Natural killer cell (primary cell): ENCODE measurements around the gene GUSB. TPM values are rescaled to one million over a fixed set of nuclear protein-coding genes. Genes with fewer than 3 reads are reported as not detected.

ENCODE experiments used
- ATAC-seq, 3 donors: fragments of 150-1000 bp in 2 of 3; fragments of 200-7000 bp in 1 of 3; cut with Tn5 transposase; 1 replicate in 1 of 3; 2 replicates in 2 of 3; pipeline ENCODE4 v1.10.0; 2021; ENCODE audit warnings: mild to moderate bottlenecking in 2 of 3, moderate library complexity in 2 of 3
- DNase-seq, 2 donors: peaks; one replicate each; pipeline versions ENCODE4 v3.0.0 to v3.0.0-alpha.2; 2013 to 2021; ENCODE audit warnings: mixed read lengths in 1 of 2
- H3K27ac ChIP-seq: one replicate; pipeline ENCODE4 v1.5.1; 2013; ENCODE audit warnings: mild to moderate bottlenecking, low read length
- H3K27me3 ChIP-seq: one replicate; pipeline ENCODE4 v1.6.1; 2013; ENCODE audit warnings: low read length; ENCODE audit not compliant: control insufficient read depth, insufficient read depth
- H3K36me3 ChIP-seq: one replicate; pipeline ENCODE4 v1.6.1; 2013; ENCODE audit warnings: low read length; ENCODE audit not compliant: control insufficient read depth, insufficient read depth
- H3K4me1 ChIP-seq: one replicate; pipeline ENCODE4 v1.6.1; 2013; ENCODE audit warnings: low read length; ENCODE audit not compliant: control insufficient read depth, insufficient read depth
- H3K4me3 ChIP-seq: one replicate; pipeline ENCODE4 v1.5.1; 2013; ENCODE audit warnings: low read length
- H3K9me3 ChIP-seq: one replicate; pipeline ENCODE4 v1.6.1; 2013; ENCODE audit warnings: low read length; ENCODE audit not compliant: control insufficient read depth, insufficient read depth
- H3K27ac Mint-ChIP-seq, 2 donors: one replicate each; pipeline ENCODE4 v1.8.0; 2022; ENCODE audit warnings: mild to moderate bottlenecking in 2 of 2, mixed read lengths in 2 of 2, moderate library complexity in 1 of 2
- H3K27me3 Mint-ChIP-seq, 2 donors: one replicate each; pipeline ENCODE4 v1.8.0; 2022; ENCODE audit warnings: low read depth in 2 of 2, mixed read lengths in 2 of 2
- H3K36me3 Mint-ChIP-seq: one replicate; pipeline ENCODE4 v1.8.0; 2022; ENCODE audit warnings: mixed read lengths
- H3K4me1 Mint-ChIP-seq, 2 donors: one replicate each; pipeline ENCODE4 v1.8.0; 2022; ENCODE audit warnings: mixed read lengths in 2 of 2
- H3K4me3 Mint-ChIP-seq: one replicate; pipeline ENCODE4 v1.8.0; 2022; ENCODE audit warnings: mild to moderate bottlenecking, moderate library complexity, mixed read lengths
- H3K9me3 Mint-ChIP-seq, 2 donors: one replicate each; pipeline ENCODE4 v1.8.0; 2022; ENCODE audit warnings: mixed read lengths in 2 of 2
- CTCF ChIP-seq: fragments of 200-600 bp; IDR thresholded peaks from one replicate; pipeline ENCODE4 v1.8.0; 2022; ENCODE audit warnings: antibody characterized with exemption
- WGBS: methylation state at CpG from one replicate; pipeline ENCODE4 v1.1.7; 2013; ENCODE audit warnings: missing lambda C conversion rate; ENCODE audit not compliant: insufficient coverage; 5-methylcytosine and 5-hydroxymethylcytosine counted together
- intact Hi-C: fragments of 100-400 bp; cut with micrococcal nuclease; formaldehyde crosslinking; loops from one replicate; pipeline ENCODE4 v1.14.2; 2022
- total RNA-seq, 4 donors: library from RNA; stranded (reverse); fragments of 120-200 nt in 1 of 4; gene quantifications; one replicate each; pipeline versions ENCODE4 v1.2.3 to v1.2.4, GENCODE V29; 2013 to 2022

The GUSB gene
- total RNA-seq, 3 donors from 2014 or later (not counting 1 experiment from before 2014, with no cell fraction given): 68.8 to 94.5 (median 85.7) TPM

- no peak overlapping the region for H3K27ac ChIP-seq
- DNase-seq (no peak), ATAC-seq (no peak)
- no peaks in the 10 kb centered on the region for H3K4me1 ChIP-seq
- H3K9me3 Mint-ChIP-seq: no peaks in the 10 kb centered on the region
- TF ChIP-seq CTCF: no peak
- no peak overlapping the region for H3K4me3 Mint-ChIP-seq
- peaks cover 74% of the 10 kb centered on the region for H3K36me3 ChIP-seq
- WGBS: 96% methylated on average over 8 of the region's 8 CpGs
- H3K36me3 Mint-ChIP-seq: no peaks in the 10 kb centered on the region
- no peaks in the 10 kb centered on the region for H3K27me3 Mint-ChIP-seq
- H3K27me3 ChIP-seq: no peaks in the 10 kb centered on the region
- no peaks in the 10 kb centered on the region for H3K9me3 ChIP-seq
- no peak overlapping the region for H3K27ac Mint-ChIP-seq
- no peaks in the 10 kb centered on the region for H3K4me1 Mint-ChIP-seq
- H3K4me3 ChIP-seq: no peak overlapping the region
- intact Hi-C loops: no loop called here
Observed at GRCh38 chr7:65971021-65971420, 11.0 kb downstream of the GUSB start.

GRCh38 chr7:65968256-65969185 is 13.5 kb downstream of the GUSB start:
- no peaks in the 10 kb centered on the region for H3K4me1 ChIP-seq
- no peaks in the 10 kb centered on the region for H3K9me3 ChIP-seq
- Mint-ChIP-seq H3K36me3 (peaks cover 9% of the 10 kb centered on the region), H3K4me3 (no peak overlapping the region), H3K9me3 (no peaks in the 10 kb centered on the region), H3K27me3 (no peaks in the 10 kb centered on the region), H3K4me1 (no peaks in the 10 kb centered on the region), H3K27ac (no peak overlapping the region)
- intact Hi-C loops: no loop called here
- H3K27me3 ChIP-seq: no peaks in the 10 kb centered on the region
- ATAC-seq (no peak), DNase-seq (no peak)
- 97% methylated on average over 26 of the region's 26 CpGs for WGBS
- TF ChIP-seq CTCF: no peak
- no peak overlapping the region for H3K27ac ChIP-seq
- H3K36me3 ChIP-seq: peaks cover 73% of the 10 kb centered on the region
- H3K4me3 ChIP-seq: no peak overlapping the region

DNA sequence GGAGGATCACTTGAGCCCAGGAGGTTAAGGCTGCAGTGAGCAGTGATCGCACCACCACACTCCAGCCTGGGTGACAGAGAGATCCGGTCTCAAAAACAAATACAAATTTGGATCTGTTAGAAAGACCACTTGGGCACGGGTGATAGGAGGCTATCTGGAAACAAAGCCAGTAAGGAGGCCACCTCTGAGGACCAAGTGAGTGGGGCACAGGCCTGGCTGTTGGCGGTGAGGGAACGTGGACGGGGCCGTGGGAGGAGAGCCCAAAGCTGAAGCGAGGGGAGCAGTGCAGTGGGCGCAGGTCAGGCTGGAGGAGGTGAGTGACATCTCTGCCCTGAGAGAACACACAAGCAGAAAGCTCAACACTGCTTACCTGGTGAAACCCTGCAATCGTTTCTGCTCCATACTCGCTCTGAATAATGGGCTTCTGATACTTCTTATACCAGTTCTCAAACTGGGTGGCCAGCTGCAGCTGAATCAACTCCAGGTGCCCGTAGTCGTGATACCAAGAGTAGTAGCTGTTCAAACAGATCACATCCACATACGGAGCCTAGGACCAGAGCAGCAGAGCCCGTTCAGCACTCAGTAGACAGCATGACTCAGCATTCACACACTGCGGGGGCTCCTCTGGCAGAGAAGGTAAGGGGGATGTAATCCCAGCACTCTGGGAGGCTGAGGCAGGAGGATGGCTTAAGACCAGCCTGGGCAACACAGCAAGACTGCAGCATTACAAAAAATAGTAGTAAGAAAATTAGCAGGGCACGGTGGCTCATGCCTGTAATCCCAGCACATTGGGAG is 14.5 kb downstream of the GUSB start:
- Histone ChIP-seq H3K4me1 (no peaks in the 10 kb centered on the region), H3K27ac (no peak overlapping the region), H3K4me3 (no peak overlapping the region), H3K9me3 (no peaks in the 10 kb centered on the region), H3K36me3 (peaks cover 73% of the 10 kb centered on the region), H3K27me3 (no peaks in the 10 kb centered on the region)
- WGBS: 96% methylated on average over 17 of the region's 17 CpGs
- DNase-seq: no peak
- Mint-ChIP-seq H3K4me1 (no peaks in the 10 kb centered on the region), H3K27me3 (no peaks in the 10 kb centered on the region), H3K9me3 (no peaks in the 10 kb centered on the region), H3K4me3 (no peak overlapping the region), H3K27ac (peak overlapping the region in 1 of 2 donors; percentile 56), H3K36me3 (peaks cover 16% of the 10 kb centered on the region)
- no peak for ATAC-seq
- TF ChIP-seq CTCF: no peak
- intact Hi-C loops: no loop called here
